GM19025 (cell line): Measurements from ENCODE around the gene DGKD.

ENCODE experiments used
- ATAC-seq: cut with Tn5 transposase; IDR thresholded peaks from one replicate; pipeline ENCODE4 v1.9.1; 2021; ENCODE audit warnings: mild to moderate bottlenecking, low read depth, moderate library complexity; ENCODE audit not compliant: unreplicated experiment

DGKD gene

DNA sequence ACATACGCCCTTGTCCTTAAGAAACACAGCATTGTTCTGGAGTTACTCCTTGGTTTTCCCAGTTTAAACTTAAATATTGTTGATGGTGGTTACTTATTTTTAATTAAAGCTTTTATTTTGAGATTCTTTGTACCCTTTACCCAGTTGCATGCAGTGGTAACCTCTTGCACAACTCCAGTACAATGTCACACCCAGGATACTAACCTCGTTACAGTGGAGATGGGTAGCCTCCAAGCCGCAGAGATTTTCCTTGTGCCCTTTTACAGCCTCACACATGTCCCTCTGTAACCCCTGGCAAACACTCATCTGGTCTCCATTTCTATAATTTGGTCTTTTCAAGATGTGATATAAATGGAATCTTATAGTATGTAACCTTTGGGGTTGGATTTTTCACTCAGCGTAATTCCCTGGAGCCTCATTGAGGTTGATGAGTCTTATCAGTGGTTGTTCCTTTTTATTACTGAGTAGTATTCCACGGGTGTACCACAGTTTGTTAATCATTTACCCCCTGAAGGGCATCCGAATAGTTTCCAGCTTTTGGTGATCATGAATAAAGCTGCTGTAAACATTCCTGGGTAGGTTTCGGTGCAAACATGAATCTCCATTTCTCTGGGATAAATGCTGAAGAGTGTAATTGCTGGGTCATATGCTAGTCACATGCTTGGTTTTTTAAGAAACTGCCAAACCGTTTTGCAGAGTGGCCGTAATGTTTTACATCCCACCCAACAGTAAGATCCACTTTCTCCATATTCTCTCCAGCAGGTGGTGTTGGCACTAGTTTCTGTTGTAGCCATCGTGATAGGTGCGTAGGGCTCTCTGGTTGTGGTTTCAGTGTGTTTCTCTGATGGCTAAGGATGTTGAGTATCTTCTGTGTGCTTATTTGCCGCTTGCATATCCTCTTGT is 68.6 kb downstream of the DGKD start:
- ATAC-seq: no peak

GRCh38 chr2:233423552-233423860 is 69.2 kb downstream of the DGKD start:
- ATAC-seq: no peak

- ATAC-seq: no peak
These were observed 70.1 kb downstream of the DGKD start for GRCh38 chr2:233424154-233424951.

GRCh38 chr2:233426619-233427342 is 72.5 kb downstream of the DGKD start:
- no peak for ATAC-seq

GRCh38 chr2:233428008-233428407 is 73.7 kb downstream of the DGKD start:
- no peak for ATAC-seq

GRCh38 chr2:233428438-233428837 is 74.1 kb downstream of the DGKD start:
- ATAC-seq: no peak

DNA sequence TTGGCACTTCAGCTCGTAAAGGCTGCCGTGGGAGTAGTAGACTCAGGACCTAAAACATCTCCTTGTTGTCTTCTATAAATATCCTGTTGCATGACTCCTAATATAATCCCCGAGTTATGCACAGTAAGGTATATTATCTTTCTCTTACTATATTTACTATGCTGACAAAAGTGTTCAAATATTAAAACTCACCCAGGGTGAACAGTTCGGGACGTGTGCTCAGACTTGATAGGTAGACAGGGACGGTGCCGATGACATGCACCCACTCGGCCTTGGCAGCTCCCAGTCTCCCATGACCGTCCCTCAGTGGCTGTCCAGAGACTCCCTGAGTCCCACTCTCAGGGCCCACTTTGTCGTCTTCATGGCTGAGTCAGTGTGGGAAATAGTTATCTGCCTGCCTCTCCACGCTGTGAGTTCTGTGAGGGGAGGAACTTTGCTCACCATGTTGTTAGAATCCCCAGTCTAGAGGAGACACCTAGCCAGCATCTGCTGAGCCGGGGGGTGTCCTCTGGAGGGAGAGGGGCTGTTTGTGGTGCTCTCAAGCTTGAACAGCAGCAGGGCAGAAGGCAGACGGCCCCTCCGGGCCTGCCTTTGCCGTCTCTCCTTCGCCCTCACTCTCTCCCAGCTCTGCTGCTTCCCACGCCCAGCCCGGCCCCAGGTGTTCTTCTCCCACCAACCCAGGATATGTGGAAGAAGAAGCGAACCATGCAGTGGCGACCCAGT is 75.0 kb downstream of the DGKD start:
- no peak for ATAC-seq

- ATAC-seq: no peak
These were observed 75.8 kb downstream of the DGKD start for GRCh38 chr2:233430081-233430480.

- ATAC-seq: no peak
These were observed 76.4 kb downstream of the DGKD start for GRCh38 chr2:233430651-233431050.

DNA sequence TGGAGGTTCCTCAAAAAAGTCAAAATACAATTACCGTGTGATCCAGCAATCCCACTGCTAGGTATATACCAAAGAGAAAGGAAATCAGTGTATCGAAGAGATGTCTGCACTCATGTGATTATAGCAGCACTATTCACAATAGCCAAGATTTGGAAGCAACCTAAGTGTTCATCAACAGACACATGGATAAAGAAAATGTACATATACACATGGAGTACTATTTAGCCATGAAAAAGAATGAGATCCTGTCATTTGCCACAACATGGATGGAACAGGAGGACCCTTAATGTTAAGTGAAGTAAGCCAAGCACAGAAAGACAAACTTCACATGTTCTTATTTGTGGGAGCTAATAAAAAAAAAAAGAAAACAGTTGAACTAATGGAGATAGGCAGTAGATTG is 78.7 kb downstream of the DGKD start:
- ATAC-seq: no peak

DNA sequence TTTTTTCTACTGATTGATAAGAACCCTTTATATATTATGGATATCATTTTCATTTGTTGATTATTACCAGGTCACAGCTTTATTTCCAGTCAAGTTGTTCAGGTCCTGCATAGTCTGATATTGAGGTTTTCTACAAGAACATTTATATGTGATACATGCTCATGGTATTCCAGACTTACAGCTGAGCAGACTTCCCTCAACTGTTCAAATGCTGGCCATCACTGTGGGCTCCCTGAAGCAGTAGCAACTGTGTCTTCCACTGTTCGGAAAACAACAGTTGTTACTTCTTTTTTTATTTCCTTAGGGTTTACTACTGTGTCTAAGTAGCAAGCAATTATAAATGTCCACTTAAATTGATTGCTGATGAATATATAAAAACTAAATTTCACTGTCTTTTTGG is 79.5 kb downstream of the DGKD start:
- ATAC-seq: no peak

DNA sequence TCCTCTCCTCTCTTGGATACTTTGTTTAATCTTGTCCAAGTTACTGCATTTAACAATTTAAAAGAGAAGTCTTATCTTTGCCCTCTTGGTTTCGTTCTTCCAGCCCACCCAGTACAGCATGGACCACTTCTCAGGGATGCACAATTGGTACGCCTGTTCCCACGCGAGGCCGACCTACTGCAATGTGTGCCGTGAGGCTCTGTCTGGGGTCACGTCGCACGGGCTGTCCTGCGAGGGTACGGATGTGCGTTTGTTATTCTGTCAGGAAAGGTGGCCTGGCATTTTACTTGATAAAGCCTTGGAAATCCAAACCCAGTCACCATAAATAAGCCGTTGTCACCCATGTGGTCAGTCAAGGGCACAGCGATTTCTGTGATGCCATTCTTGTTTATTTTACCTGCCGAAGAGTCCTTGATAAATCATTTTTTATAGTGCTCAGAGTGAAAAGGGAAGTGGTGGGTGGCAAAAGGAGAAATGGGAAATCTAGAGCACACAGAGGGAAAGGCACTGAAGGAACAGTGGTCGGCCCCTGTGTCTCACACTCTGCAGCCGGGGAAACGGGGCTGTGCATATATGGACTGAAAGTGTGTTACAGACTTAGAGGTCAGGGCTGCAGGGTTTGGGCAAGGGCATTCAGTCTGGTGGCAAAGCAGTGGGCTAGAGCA is 80.5 kb downstream of the DGKD start:
- ATAC-seq: no peak

GRCh38 chr2:233435436-233436190 is 81.3 kb downstream of the DGKD start:
- no peak for ATAC-seq

GRCh38 chr2:233436191-233436581 is 81.9 kb downstream of the DGKD start:
- ATAC-seq: no peak

- no peak for ATAC-seq
These were observed 82.6 kb downstream of the DGKD start for GRCh38 chr2:233436691-233437438.

- ATAC-seq: no peak
These were observed 83.2 kb downstream of the DGKD start for GRCh38 chr2:233437439-233437955.

- ATAC-seq: no peak
These were observed 84.4 kb downstream of the DGKD start for GRCh38 chr2:233438573-233439147.

DNA sequence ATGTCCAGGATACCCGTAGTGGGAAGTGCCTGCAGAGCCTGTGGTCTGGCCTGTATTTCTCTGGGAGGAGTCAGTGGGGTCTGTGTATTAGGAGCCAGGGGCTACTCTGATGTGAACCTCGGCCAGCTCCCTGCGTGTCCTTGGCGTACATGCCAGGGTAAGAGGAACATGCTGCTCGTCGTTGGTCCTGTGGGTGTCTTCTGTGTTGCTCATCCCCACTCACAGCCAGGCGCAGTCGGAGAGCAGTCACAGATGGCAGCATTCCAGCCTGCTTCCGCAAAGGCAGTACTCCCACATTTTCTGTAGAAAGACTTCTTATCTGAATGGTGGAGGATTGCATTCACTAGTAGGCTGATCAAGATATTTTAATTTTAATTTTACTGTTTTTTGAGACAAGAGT is 84.9 kb downstream of the DGKD start:
- no peak for ATAC-seq
